IPS-11a (cell line): Measurements from ENCODE around the gene B4GALNT3.

Experiments
- H3K4me3 ChIP-seq: one replicate; pipeline ENCODE4 v1.5.1; 2013; ENCODE audit warnings: low read depth, low read length, control low read depth

The B4GALNT3 gene

DNA sequence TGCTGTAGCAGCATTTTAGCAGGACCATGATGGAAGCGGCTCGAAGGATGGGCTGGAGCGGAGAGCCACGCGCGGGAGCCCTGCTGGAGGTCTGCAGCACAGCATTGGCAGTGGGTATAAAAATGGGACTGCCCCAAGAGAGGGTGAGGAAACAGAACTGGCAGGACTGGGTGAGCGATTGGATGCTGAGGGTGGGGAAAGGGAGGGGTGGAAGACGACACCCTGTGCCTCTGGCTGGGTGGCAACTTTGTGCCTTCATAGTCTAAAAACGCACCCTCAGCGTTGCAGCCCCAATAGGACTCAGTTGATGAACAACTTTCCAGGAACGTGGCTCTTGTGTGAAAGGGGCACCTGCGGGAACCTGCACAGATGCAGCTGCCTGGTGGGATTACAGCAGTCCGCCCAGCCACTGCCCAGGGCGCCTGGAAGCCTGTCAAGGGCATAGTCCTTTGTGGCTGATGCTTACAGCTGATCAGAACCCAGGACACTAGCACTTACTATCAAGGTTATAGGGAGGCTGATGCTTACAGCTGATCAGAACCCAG lies 130.5 kb downstream of the B4GALNT3 start:
- no peak overlapping the region for H3K4me3 ChIP-seq

- H3K4me3 ChIP-seq: no peak overlapping the region
Measured at GRCh38 chr12:591167-592023, 131.7 kb downstream of the B4GALNT3 start.

- H3K4me3 ChIP-seq: no peak overlapping the region
Measured at GRCh38 chr12:592024-592505, 132.3 kb downstream of the B4GALNT3 start.

DNA sequence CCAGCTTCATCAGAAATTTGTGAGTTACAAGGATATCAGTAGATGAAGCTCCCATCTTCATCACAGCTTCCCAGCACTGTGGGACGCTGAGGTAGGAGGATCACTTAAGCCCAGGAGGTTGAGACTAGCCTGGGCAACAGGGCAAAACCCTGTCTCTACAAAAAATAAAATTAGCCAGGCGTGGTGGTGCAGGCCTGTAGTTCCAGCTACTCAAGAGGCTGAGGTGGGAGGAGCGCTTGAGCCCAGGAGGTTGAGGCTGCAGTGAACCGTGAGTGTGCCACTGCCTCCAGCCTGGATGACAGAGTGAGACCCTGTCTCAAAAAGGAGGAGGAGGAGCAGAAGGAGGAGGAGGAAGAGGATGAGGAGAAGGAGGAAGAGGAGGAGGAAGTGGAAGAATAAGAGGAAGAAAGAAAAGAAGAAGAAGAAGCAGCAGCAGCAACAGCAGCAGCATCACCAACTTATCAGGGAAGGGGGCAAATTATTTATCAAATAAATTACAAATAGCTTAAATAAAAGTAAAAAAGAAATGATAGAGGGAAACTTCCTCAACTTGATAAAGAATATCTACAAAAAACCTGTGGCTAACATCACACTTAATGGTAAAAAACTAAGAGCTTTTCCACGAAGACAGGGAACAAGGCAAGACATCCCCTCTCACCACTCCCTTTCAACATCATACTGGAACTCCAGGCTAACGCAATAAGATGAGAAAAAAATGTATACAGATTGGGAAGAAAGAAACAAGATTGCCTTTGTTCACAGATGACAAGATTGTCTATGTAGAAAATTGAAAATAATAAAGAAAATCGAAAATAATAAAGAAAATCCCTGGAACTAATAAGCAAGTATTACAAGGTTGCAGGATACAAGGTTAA lies 133.9 kb downstream of the B4GALNT3 start:
- no peak overlapping the region for H3K4me3 ChIP-seq

GRCh38 chr12:597926-598568 lies 138.3 kb downstream of the B4GALNT3 start:
- H3K4me3 ChIP-seq: no peak overlapping the region

DNA sequence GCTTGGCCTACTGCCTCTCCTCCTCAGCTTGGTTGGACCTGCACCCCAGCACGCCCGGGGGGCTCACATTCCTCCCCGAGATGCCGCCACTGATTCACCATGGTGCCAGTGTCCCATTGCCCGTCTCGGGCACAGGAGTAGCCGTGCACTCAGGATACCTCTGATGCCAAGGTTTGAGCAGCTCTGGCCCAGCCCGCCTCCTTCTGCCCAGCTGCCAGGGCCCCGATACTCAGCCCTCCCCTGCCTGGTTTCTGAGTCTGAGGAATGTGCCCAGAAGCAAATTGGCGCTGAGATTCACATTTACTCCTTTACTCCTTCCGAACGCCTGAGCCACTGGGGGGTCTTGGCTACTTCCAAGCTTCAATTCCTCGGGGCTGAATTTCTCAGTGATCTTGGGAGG lies 140.0 kb downstream of the B4GALNT3 start:
- no peak overlapping the region for H3K4me3 ChIP-seq

- H3K4me3 ChIP-seq: no peak overlapping the region
Measured at GRCh38 chr12:601976-602699, 142.4 kb downstream of the B4GALNT3 start.

DNA sequence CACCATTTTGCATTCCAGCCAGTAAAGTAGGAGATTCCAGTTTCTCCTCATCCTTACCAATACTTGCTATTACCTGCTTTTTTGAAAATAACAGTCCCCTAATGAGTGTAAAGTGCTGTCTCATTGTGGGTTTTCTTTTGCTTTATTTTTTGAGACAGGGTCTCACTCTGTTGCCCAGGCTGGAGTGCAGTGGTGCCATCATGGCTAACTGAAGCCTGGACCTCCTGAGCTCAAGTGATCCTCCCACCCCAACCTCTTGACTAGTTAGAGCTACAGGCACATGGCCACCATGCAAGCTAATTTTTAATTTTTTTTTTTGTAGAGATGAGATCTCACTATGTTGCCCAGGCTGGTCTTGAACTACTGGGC lies 142.9 kb downstream of the B4GALNT3 start:
- no peak overlapping the region for H3K4me3 ChIP-seq

GRCh38 chr12:604956-605355 lies 145.2 kb downstream of the B4GALNT3 start:
- no peak overlapping the region for H3K4me3 ChIP-seq

GRCh38 chr12:607541-608001 lies 147.8 kb downstream of the B4GALNT3 start:
- H3K4me3 ChIP-seq: no peak overlapping the region

- no peak overlapping the region for H3K4me3 ChIP-seq
Measured at GRCh38 chr12:608413-608812, 148.7 kb downstream of the B4GALNT3 start.

- no peak overlapping the region for H3K4me3 ChIP-seq
Measured at GRCh38 chr12:608921-609320, 149.2 kb downstream of the B4GALNT3 start.

GRCh38 chr12:611721-612120 lies 152.0 kb downstream of the B4GALNT3 start:
- no peak overlapping the region for H3K4me3 ChIP-seq

GRCh38 chr12:612293-612692 lies 152.6 kb downstream of the B4GALNT3 start:
- H3K4me3 ChIP-seq: no peak overlapping the region

DNA sequence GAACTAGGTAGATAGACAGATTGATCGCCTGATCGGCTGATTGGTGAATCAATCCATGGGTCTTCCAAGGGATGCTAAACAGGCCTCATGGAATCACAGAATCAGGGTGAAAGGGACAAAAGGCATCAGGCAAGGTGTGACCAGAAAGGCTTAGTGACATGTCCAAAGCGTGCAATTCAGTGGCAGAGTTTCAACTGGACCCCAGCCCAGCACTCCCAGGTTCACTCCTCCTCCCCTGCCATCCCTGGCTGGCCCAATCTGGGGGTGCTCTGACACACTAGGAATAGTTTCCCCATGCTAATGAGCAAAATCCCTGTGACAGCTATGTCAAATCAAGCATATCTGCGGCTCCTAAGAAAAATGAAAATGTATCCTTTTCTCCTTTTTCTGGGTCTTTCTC lies 153.1 kb downstream of the B4GALNT3 start:
- H3K4me3 ChIP-seq: no peak overlapping the region
